Heart right ventricle (tissue), 16 donors: ENCODE data around the gene ZNF532. TPM values are rescaled to one million over a fixed set of nuclear protein-coding genes. Genes with fewer than 3 reads are reported as not detected.
"Not testable (repeated sequence)": the region's sequence is repeated elsewhere in the genome, so short reads cannot be mapped to it uniquely, and the experiment has no call there.

Experiments
- ATAC-seq, 8 donors: fragments of 200-7000 bp; cut with Tn5 transposase; one replicate each; pipeline ENCODE4 v1.9.1; 2020; ENCODE audit warnings: mild to moderate bottlenecking in 8 of 8, moderate library complexity in 8 of 8, moderate number of reproducible peaks in 1 of 8
- DNase-seq, 2 donors: peaks; one replicate each; pipeline ENCODE4 v3.0.0-alpha.2; 2020
- H3K27ac ChIP-seq, 10 donors: fragments of 200-600 bp; sonication (generic) in 2 of 10; one replicate each; pipeline versions ENCODE4 v1.5.0 to v1.8.0; 2020 to 2022; ENCODE audit warnings: mild to moderate bottlenecking in 3 of 10
- H3K27me3 ChIP-seq, 7 donors: fragments of 200-600 bp; one replicate each; pipeline ENCODE4 v1.8.0; 2021 to 2022; ENCODE audit warnings: mild to moderate bottlenecking in 2 of 7
- H3K36me3 ChIP-seq, 9 donors: fragments of 200-600 bp; sonication (generic) in 1 of 9; one replicate each; pipeline versions ENCODE4 v1.5.0 to v1.8.0; 2020 to 2022; ENCODE audit warnings: mild to moderate bottlenecking in 2 of 9
- H3K4me1 ChIP-seq, 9 donors: fragments of 200-600 bp; sonication (generic) in 1 of 9; one replicate each; pipeline versions ENCODE4 v1.5.0 to v1.8.0; 2020 to 2022; ENCODE audit warnings: mild to moderate bottlenecking in 4 of 9
- H3K4me3 ChIP-seq, 10 donors: fragments of 200-600 bp; sonication (generic) in 2 of 10; one replicate each; pipeline versions ENCODE4 v1.5.0 to v1.8.0; 2020 to 2022; ENCODE audit warnings: mild to moderate bottlenecking in 7 of 10, moderate library complexity in 2 of 10
- H3K9me3 ChIP-seq, 11 donors: fragments of 200-600 bp in 10 of 11; sonication (generic) in 2 of 11; one replicate each; pipeline versions ENCODE4 v1.5.0 to v1.8.0; 2013 to 2022; ENCODE audit warnings: mild to moderate bottlenecking in 2 of 11, control low read depth in 1 of 11, moderate library complexity in 1 of 11
- CTCF ChIP-seq, 9 donors: fragments of 200-600 bp; sonication (generic) in 2 of 9; IDR thresholded peaks; one replicate each; pipeline versions ENCODE4 v1.5.0 to v1.8.0; 2021 to 2022; ENCODE audit warnings: antibody characterized with exemption in 9 of 9, mild to moderate bottlenecking in 5 of 9, moderate library complexity in 1 of 9
- WGBS, 2 donors: extraction: QIAGEN DNeasy Blood & Tissue Kit; methylation state at CpG; one replicate each; pipeline ENCODE4 v1.1.7; 2013; ENCODE audit warnings: inconsistent platforms in 1 of 2; 5-methylcytosine and 5-hydroxymethylcytosine counted together
- intact Hi-C, 10 donors: fragments of 100-400 bp; cut with DNase I; formaldehyde crosslinking; loops; one replicate each; pipeline versions ENCODE4 v1.11.1 to v1.14.2; 2022
- polyA plus RNA-seq, 2 donors: library from polyadenylated mRNA; stranded (reverse); fragments of 200-250 nt; gene quantifications; one replicate each; pipeline ENCODE4 v1.2.3, GENCODE V29; 2013
- total RNA-seq, 10 donors: library from RNA; stranded (reverse); fragmentation: NEBNext Ultra II Directional in 3 of 10; extraction: Animal tissue kit (Norgen Biotek cat#: 25700) in 3 of 10; gene quantifications; one replicate each; pipeline versions ENCODE4 v1.2.1 to v1.2.4, GENCODE V29; 2021 to 2023
- donor health status: Arrhythmogenic right ventricular cardiomyopathy.
- donor health status: ischemic (EF 13 %, LVEDD 7.1; RV severe dilation, severe dysfunction).
- donor health status: healthy with polysubstance abuse.
- donor health status: DM: no; HTN: yes; CAD: no.
- donor health status: DM: no; HTN: no; CAD: no.
- donor health status: ischemic (EF 25% LVEDD 6.9; RV normal size, moderate dysfunction).
- donor health status: ischemic (EF 25% LVEDD 5.7; RV mildly dilated, moderate dysfunction).
- donor health status: healthy.
- donor health status: DM: yes; HTN: yes; CAD: no.
- donor health status: Ischemic cardiomyopathy.
- donor health status: ischemic (EF 35%, LVEDD 5.7; RV mildly dilated, moderate dysfunction).
- donor health status: nonischemic (EF 11% LVEDD 7.7; RV severe dilation, severe dysfunction).
- donor health status: DM: yes; HTN: yes; CAD: no.
- donor health status: PGD.
- donor health status: ischemic (EF 29% LVEDD 5.4; RV normal size, mild dysfunction).
- donor health status: nonischemic (EF 23%, LVEDD 6.1; RV moderate dilation, normal function).

ZNF532 gene
- total and polyA plus RNA-seq, 12 donors = 13.8 to 71.4 (median 64.6) TPM

DNA sequence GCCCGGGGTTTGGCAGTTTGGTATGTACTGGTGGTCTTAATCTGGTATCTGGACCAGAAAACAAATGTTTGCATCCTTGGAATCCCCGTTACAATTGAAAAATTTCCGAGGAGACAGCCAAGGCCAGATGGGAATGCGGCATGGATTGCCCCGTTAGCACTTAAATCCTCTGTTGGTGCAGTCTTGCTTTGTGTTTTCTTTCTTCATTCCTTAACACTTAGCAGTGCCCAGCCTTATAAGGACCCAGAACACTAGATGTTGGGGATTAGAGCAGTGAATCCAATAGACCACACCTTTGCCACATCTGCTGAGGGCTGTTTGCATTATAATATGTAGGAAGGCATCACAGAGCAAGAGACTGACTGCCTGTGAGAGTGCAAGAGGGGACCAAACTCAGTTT lies 12.8 kb upstream of the ZNF532 start:
- H3K27ac ChIP-seq = no peak overlapping the region
- no peaks in the 10 kb centered on the region for H3K9me3 ChIP-seq
- 56 to 69% methylated on average over 5 of the region's 5 CpGs for WGBS, 2 donors
- DNase-seq (no peak), ATAC-seq (no peak)
- H3K27me3 ChIP-seq = peaks cover 0 to 7% (median 0%) of the 10 kb centered on the region in 7 donors
- no peaks in the 10 kb centered on the region for H3K36me3 ChIP-seq
- H3K4me3 ChIP-seq = no peak overlapping the region
- no peak for TF ChIP-seq CTCF (IDR thresholded peaks at IDR 0.05)
- H3K4me1 ChIP-seq = peaks cover 0 to 31% (median 24%) of the 10 kb centered on the region in 9 donors
- intact Hi-C loops = loop anchor here in 2 of 10 donors (10.0 kb wide), 1 partner anchor 67 kb away; no protein-coding TSS in a partner anchor

GRCh38 chr18:58852629-58853028 lies 12.0 kb upstream of the ZNF532 start:
- DNase-seq (no peak), ATAC-seq (no peak)
- H3K9me3 ChIP-seq = no peaks in the 10 kb centered on the region
- TF ChIP-seq CTCF (IDR thresholded peaks at IDR 0.05) = no peak
- H3K36me3 ChIP-seq = no peaks in the 10 kb centered on the region
- intact Hi-C loops = loop anchor here in 2 of 10 donors (10.0 kb wide), 1 partner anchor 68 kb away; no protein-coding TSS in a partner anchor
- H3K4me1 ChIP-seq = peaks cover 0 to 23% (median 17%) of the 10 kb centered on the region in 9 donors
- H3K27me3 ChIP-seq = peaks cover 0 to 3% (median 0%) of the 10 kb centered on the region in 7 donors
- H3K4me3 ChIP-seq = no peak overlapping the region
- 97% methylated on average over 4 of the region's 4 CpGs for WGBS, 2 donors
- H3K27ac ChIP-seq = no peak overlapping the region

DNA sequence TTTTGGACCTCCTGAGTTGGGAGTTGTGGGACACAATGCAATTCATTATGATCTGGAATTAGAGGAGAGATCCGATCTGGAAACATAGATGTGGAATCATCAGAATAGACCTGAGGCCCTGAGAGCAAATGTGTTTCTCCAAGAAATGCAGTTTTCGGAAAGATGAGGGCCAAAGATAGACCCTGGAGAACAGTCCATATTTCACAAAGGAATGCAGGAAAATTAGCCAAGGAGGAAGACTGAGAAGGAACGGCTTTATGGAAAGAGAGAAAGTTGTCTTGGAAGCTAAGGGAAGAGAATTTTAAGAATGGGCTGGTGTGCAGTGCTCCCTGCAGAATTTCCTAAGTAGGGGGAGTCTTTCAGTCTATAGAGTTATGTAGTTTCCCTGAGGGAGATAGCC lies 11.1 kb upstream of the ZNF532 start:
- TF ChIP-seq CTCF (IDR thresholded peaks at IDR 0.05) = no peak
- 81 to 86% methylated on average over 3 of the region's 3 CpGs for WGBS, 2 donors
- Histone ChIP-seq H3K4me3 (no peak overlapping the region), H3K4me1 (peaks cover 0 to 18% (median 13%) of the 10 kb centered on the region in 9 donors), H3K27ac (no peak overlapping the region), H3K9me3 (no peaks in the 10 kb centered on the region), H3K36me3 (no peaks in the 10 kb centered on the region), H3K27me3 (no peaks in the 10 kb centered on the region)
- intact Hi-C loops = loop anchor here in 2 of 10 donors (10.0 kb wide), 1 partner anchor 69 kb away; no protein-coding TSS in a partner anchor
- DNase-seq (no peak), ATAC-seq (no peak)

- peaks cover 0 to 35% (median 31%) of the 10 kb centered on the region in 9 donors for H3K4me1 ChIP-seq
- H3K36me3 ChIP-seq, H3K9me3 ChIP-seq, H3K27ac ChIP-seq, DNase-seq, ATAC-seq, H3K4me3 ChIP-seq, H3K27me3 ChIP-seq: not testable (repeated sequence)
- 87 to 88% methylated on average over 7 of the region's 7 CpGs for WGBS, 2 donors
- intact Hi-C loops = loop anchor here in 3 of 10 donors (5.0 to 10.0 kb wide), 2 partner anchors 68 to 71 kb away; no protein-coding TSS in a partner anchor
These were observed 9.2 kb upstream of the ZNF532 start for GRCh38 chr18:58855521-58855920.

- no peak for TF ChIP-seq CTCF (IDR thresholded peaks at IDR 0.05)
- WGBS, 2 donors = 92 to 93% methylated on average over 9 of the region's 9 CpGs
These were observed 7.8 kb upstream of the ZNF532 start for GRCh38 chr18:58856881-58857280.

More at GRCh38 chr18:58856881-58857280, 7.8 kb upstream of the ZNF532 start:
- Histone ChIP-seq H3K4me1 (peaks cover 2 to 35% (median 34%) of the 10 kb centered on the region in 9 donors), H3K4me3 (no peak overlapping the region), H3K9me3 (no peaks in the 10 kb centered on the region), H3K27ac (no peak overlapping the region), H3K27me3 (no peaks in the 10 kb centered on the region), H3K36me3 (no peaks in the 10 kb centered on the region)
- no peak for ATAC-seq
- intact Hi-C loops = loop anchor here in 3 of 10 donors (5.0 to 10.0 kb wide), 2 partner anchors 70 to 72 kb away; no protein-coding TSS in a partner anchor
- no peak for DNase-seq
